H1 (cell line): ENCODE measurements around the gene CXCR5. TPM values are rescaled to one million over a fixed set of nuclear protein-coding genes. Genes with fewer than 3 reads are reported as not detected.

Experiments used
- ASH2L ChIP-seq: fragments of 200-600, 300-600 bp; sonication (generic); IDR thresholded peaks from one replicate; pipeline ENCODE4 v1.7.1; 2017; ENCODE audit warnings: low read length
- ATF3 ChIP-seq: IDR thresholded peaks from 2 replicates; pipeline ENCODE4 v1.6.1; 2011; ENCODE audit warnings: low read depth, mild to moderate bottlenecking, low read length; ENCODE audit not compliant: insufficient read depth
- CBX8 ChIP-seq: fragments of 300-800, 300-1000 bp; sonication (generic); IDR thresholded peaks from 2 replicates; pipeline ENCODE4 v1.7.1; 2016; ENCODE audit warnings: low read depth, low read length, borderline replicate concordance
- CHD7 ChIP-seq: fragments of 300-600 bp; sonication (generic); IDR thresholded peaks from 2 replicates; pipeline ENCODE4 v1.7.1; 2012; ENCODE audit warnings: low read length, moderate library complexity, mild to moderate bottlenecking, inconsistent platforms; ENCODE audit not compliant: insufficient replicate concordance
- JUND ChIP-seq: IDR thresholded peaks from 2 replicates; pipeline ENCODE4 v1.6.1; 2011; ENCODE audit warnings: mild to moderate bottlenecking, improper control_type of control experiment, low read length
- POLR2AphosphoS5 ChIP-seq: IDR thresholded peaks from 2 replicates; pipeline ENCODE4 v1.6.1; 2011; ENCODE audit warnings: low read depth, low read length
- RFX5 ChIP-seq: IDR thresholded peaks from 2 replicates; pipeline ENCODE4 v1.6.1; 2011; ENCODE audit warnings: low read depth, low read length, improper control_type of control experiment, borderline replicate concordance
- polyA plus RNA-seq, 7 experiments: library from polyadenylated mRNA; depleted of rRNA in 3 of 7; stranded (reverse) in 5 of 7; unstranded in 2 of 7; fragments of >200 nt in 5 of 7; fragments of 200-250 nt in 2 of 7; gene quantifications; 1 replicate in 5 of 7; 2 replicates in 1 of 7; 4 replicates in 1 of 7; pipeline versions ENCODE4 v1.2.1 to v1.2.3, GENCODE V29; 2011 to 2013; ENCODE audit warnings: missing spikeins in 2 of 7, mixed read lengths in 2 of 7
- total RNA-seq: library from RNA; stranded (reverse); fragmentation: NEBNext Ultra II Directional; extraction: Animal tissue kit (Norgen Biotek cat#: 25700); gene quantifications from 2 replicates; pipeline ENCODE4 v1.2.1, GENCODE V29; 2021

The CXCR5 gene
- total and polyA plus RNA-seq, 2 of the 8 experiments (the other 6 are each of a cell fraction or from before 2014, with no cell fraction given) = not detected

GRCh38 chr11:118845369-118845768 is 38.3 kb upstream of the CXCR5 start (continued):
- TF ChIP-seq CHD7 (no peak), ATF3 (no peak), POLR2AphosphoS5 (no peak), RFX5 (no peak), ASH2L (no peak), CBX8 (no peak), JUND (no peak)
